ENCODE results near the gene TAF6L. TPM values are rescaled to one million over a fixed set of nuclear protein-coding genes. Genes with fewer than 3 reads are reported as not detected.

TAF6L gene
- total and polyA plus RNA-seq, 9 of the 15 experiments (the other 6 are each of a cell fraction or from before 2014, with no cell fraction given), result 0.04 to 45.5 (median 20.8) TPM

DNA sequence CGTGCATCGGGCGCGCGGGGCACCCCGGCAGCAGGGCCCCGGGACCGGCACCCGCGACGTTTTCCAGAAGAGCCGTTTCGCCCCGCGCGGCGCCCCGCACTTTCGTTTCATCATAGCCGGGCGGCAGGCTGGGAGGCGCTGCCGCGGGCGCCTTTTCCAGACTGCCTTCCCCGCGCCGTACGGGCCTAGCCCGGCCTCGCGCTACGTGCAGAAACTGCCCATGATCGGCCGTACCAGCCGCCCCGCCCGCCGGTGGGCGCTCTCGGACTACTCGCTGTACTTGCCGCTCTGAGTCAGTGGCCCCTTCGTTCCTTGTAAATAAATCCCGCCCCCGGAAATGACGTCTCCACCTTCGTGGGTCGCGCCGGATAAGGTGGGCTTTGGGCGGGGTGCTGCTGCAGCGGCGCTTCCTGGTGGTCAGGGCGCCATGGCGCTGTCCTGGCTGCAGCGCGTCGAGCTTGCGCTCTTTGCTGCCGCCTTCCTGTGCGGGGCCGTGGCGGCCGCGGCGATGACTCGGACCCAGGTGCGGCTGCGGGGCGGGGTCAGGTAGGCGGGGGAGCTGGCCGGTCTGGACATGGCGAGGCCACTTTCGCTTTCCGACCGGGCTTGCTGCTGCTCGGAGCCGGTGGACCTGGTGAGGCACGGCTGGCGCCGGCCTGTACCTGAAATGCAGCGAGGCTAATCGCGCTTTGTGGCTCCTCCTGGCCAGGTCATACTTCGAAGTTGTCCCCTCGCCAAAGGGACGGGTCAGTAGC, 16.0 kb downstream of the TAF6L start, which contains the start of gene TMEM179B (continued):
- TF ChIP-seq U2AF2 (optimal IDR thresholded peaks at IDR 0.05; ENCODE audit: low read depth, low read length) (no peak), ZNF583 (CRISPR knock-in tag; IDR thresholded peaks at IDR 0.05) (0 out of 2 replicates have a peak, but pooled peaks have one; percentile 31), RBBP5 (IDR thresholded peaks at IDR 0.05; ENCODE audit: borderline replicate concordance, insufficient read depth, low read length, poor library complexity, severe bottlenecking) (peak; percentile 86), PCBP2 (IDR thresholded peaks at IDR 0.05; ENCODE audit: low read depth, low read length, poor library complexity, severe bottlenecking) (peak; percentile 57), ELF1 (tag; IDR thresholded peaks at IDR 0.05) (peak; percentile 90), CAMTA2 (CRISPR knock-in tag; conservative IDR thresholded peaks at IDR 0.05) (peak; percentile 95), FOXK1 (CRISPR knock-in tag; IDR thresholded peaks at IDR 0.05; ENCODE audit: borderline replicate concordance) (0 out of 2 replicates have a peak, but pooled peaks have one; percentile 73), SRSF7 (optimal IDR thresholded peaks at IDR 0.05; ENCODE audit: low read depth, low read length) (no peak), CBX8 (IDR thresholded peaks at IDR 0.05; ENCODE audit: borderline replicate concordance, extremely low read depth, low read depth, low read length, poor library complexity, severe bottlenecking) (no peak), LEF1 (IDR thresholded peaks at IDR 0.05) (no peak), ZNF830 (CRISPR knock-in tag; IDR thresholded peaks at IDR 0.05) (peak; percentile 50; the same call in 1 of the 2 replicates), SMC3 (conservative IDR thresholded peaks at IDR 0.05; ENCODE audit: insufficient read depth, low read depth, low read length) (peak; percentile 35; the same call in 1 of the 2 replicates), PML (IDR thresholded peaks at IDR 0.05; ENCODE audit: low read length) (peak; percentile 87), CBX5 (IDR thresholded peaks at IDR 0.05; ENCODE audit: borderline replicate concordance, low read depth) (0 out of 2 replicates have a peak, but pooled peaks have one; percentile 19), KLF16 (IDR thresholded peaks at IDR 0.05) (peak; percentile 76), YY1 (IDR thresholded peaks at IDR 0.05; ENCODE audit: borderline replicate concordance in 1 of 3, control insufficient read depth in 1 of 3, extremely low read depth in 1 of 3, insufficient read depth in 3 of 3, insufficient read length in 1 of 3, insufficient replicate concordance in 2 of 3, low read depth in 1 of 3, low read length in 2 of 3) (peak; percentile 70 to 95 (median 91))
- TF ChIP-seq, protein P1, sequence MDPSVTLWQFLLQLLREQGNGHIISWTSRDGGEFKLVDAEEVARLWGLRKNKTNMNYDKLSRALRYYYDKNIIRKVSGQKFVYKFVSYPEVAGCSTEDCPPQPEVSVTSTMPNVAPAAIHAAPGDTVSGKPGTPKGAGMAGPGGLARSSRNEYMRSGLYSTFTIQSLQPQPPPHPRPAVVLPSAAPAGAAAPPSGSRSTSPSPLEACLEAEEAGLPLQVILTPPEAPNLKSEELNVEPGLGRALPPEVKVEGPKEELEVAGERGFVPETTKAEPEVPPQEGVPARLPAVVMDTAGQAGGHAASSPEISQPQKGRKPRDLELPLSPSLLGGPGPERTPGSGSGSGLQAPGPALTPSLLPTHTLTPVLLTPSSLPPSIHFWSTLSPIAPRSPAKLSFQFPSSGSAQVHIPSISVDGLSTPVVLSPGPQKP (CRISPR knock-in tag; IDR thresholded peaks at IDR 0.05), result no peak
- TF ChIP-seq, protein P2, sequence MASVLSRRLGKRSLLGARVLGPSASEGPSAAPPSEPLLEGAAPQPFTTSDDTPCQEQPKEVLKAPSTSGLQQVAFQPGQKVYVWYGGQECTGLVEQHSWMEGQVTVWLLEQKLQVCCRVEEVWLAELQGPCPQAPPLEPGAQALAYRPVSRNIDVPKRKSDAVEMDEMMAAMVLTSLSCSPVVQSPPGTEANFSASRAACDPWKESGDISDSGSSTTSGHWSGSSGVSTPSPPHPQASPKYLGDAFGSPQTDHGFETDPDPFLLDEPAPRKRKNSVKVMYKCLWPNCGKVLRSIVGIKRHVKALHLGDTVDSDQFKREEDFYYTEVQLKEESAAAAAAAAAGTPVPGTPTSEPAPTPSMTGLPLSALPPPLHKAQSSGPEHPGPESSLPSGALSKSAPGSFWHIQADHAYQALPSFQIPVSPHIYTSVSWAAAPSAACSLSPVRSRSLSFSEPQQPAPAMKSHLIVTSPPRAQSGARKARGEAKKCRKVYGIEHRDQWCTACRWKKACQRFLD (CRISPR knock-in tag; IDR thresholded peaks at IDR 0.05), result peak; percentile 62
- TF ChIP-seq, protein P3, sequence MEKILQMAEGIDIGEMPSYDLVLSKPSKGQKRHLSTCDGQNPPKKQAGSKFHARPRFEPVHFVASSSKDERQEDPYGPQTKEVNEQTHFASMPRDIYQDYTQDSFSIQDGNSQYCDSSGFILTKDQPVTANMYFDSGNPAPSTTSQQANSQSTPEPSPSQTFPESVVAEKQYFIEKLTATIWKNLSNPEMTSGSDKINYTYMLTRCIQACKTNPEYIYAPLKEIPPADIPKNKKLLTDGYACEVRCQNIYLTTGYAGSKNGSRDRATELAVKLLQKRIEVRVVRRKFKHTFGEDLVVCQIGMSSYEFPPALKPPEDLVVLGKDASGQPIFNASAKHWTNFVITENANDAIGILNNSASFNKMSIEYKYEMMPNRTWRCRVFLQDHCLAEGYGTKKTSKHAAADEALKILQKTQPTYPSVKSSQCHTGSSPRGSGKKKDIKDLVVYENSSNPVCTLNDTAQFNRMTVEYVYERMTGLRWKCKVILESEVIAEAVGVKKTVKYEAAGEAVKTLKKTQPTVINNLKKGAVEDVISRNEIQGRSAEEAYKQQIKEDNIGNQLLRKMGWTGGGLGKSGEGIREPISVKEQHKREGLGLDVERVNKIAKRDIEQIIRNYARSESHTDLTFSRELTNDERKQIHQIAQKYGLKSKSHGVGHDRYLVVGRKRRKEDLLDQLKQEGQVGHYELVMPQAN (IDR thresholded peaks at IDR 0.05; ENCODE audit: borderline replicate concordance), result peak; percentile 74; the same call in 1 of the 2 replicates
- TF ChIP-seq, protein P4, sequence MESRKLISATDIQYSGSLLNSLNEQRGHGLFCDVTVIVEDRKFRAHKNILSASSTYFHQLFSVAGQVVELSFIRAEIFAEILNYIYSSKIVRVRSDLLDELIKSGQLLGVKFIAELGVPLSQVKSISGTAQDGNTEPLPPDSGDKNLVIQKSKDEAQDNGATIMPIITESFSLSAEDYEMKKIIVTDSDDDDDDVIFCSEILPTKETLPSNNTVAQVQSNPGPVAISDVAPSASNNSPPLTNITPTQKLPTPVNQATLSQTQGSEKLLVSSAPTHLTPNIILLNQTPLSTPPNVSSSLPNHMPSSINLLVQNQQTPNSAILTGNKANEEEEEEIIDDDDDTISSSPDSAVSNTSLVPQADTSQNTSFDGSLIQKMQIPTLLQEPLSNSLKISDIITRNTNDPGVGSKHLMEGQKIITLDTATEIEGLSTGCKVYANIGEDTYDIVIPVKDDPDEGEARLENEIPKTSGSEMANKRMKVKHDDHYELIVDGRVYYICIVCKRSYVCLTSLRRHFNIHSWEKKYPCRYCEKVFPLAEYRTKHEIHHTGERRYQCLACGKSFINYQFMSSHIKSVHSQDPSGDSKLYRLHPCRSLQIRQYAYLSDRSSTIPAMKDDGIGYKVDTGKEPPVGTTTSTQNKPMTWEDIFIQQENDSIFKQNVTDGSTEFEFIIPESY (CRISPR knock-in tag; IDR thresholded peaks at IDR 0.05), result peak; percentile 86
